Activated CD8-positive, alpha-beta T cell treated with anti-CD3 and anti-CD28 coated beads for 36 hours (primary cell): ENCODE measurements around the gene PPP1R9A. TPM values are rescaled to one million over a fixed set of nuclear protein-coding genes. Genes with fewer than 3 reads are reported as not detected.

Experiments used
- ATAC-seq: fragments of 200-7000 bp; cut with Tn5 transposase; one replicate; pipeline ENCODE4 v1.10.0; 2021; ENCODE audit warnings: mild to moderate bottlenecking, moderate library complexity
- CTCF ChIA-PET: fragments of 350-600 bp; sonication (Branson Sonifier 250); formaldehyde crosslinking; loops from one replicate; lab custom pipeline; 2021; ENCODE audit warnings: antibody characterized with exemption; lab: Charles Lee
- POLR2A ChIA-PET: fragments of 350-600 bp; sonication (Branson Sonifier 250); formaldehyde crosslinking; loops from one replicate; lab custom pipeline; 2021; ENCODE audit warnings: antibody characterized with exemption; lab: Charles Lee
- DNase-seq: peaks from one replicate; pipeline ENCODE4 v3.0.0-alpha.2; 2020
- H3K27ac Mint-ChIP-seq: one replicate; pipeline ENCODE4 v1.8.0; 2021; ENCODE audit warnings: mild to moderate bottlenecking, mixed read lengths
- H3K27me3 Mint-ChIP-seq: one replicate; pipeline ENCODE4 v1.8.0; 2021; ENCODE audit warnings: mixed read lengths
- H3K36me3 Mint-ChIP-seq: one replicate; pipeline ENCODE4 v1.8.0; 2021; ENCODE audit warnings: low read depth, mixed read lengths
- H3K4me1 Mint-ChIP-seq: one replicate; pipeline ENCODE4 v1.8.0; 2021; ENCODE audit warnings: low read depth, mixed read lengths
- H3K4me3 Mint-ChIP-seq: one replicate; pipeline ENCODE4 v1.8.0; 2021; ENCODE audit warnings: mild to moderate bottlenecking, moderate library complexity, mixed read lengths
- H3K9me3 Mint-ChIP-seq: one replicate; pipeline ENCODE4 v1.8.0; 2021; ENCODE audit warnings: mixed read lengths
- intact Hi-C: fragments of 100-400 bp; cut with micrococcal nuclease; formaldehyde crosslinking; loops from one replicate; pipeline ENCODE4 v1.10.0; 2022
- total RNA-seq, 2 experiments: library from RNA; stranded (reverse); gene quantifications; one replicate each; pipeline ENCODE4 v1.2.3, GENCODE V29; 2021
- TF ChIP-seq, protein P1 (sequence below): fragments of 200-600 bp; IDR thresholded peaks from one replicate; pipeline ENCODE4 v1.8.0; 2022; ENCODE audit warnings: antibody characterized with exemption, mild to moderate bottlenecking

Gene PPP1R9A
- total RNA-seq, 2 experiments from 2014 or later, result 0.05 to 0.13 TPM

DNA sequence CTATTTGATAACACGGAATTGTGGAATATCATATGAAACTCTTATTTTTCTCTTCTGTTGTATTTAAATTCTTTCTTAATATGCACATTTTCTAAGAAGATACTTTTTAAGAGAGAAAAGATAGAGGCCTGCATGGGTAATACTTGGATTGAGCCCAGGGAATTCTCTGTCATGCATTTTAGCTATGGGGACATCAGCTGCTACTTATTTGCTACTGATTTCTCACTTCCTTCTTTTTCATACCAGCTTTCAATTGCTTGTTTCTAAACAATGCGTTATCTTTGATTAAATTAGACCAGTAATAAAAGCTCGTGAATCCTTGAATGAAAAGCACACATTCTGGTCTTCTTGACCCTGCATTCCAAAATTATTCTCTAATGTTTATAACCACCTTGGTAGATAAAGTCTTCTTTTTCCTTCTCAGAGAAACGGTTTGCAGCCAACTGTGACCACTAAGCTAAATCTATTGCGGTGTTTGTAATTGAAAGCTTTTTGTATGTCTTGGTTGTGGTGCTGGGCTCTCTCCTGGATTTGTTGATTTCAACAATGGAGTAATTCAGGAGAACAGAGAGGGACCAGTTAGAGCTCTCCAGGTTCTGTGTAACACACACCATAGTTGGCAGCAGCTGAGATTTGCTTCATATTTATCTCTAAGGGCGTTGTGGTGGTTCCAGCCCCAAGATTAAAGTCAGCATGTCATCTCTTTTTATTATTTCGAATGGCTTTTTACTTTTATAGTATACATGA is 139.3 kb downstream of the PPP1R9A start:
- TF ChIP-seq, protein P1, sequence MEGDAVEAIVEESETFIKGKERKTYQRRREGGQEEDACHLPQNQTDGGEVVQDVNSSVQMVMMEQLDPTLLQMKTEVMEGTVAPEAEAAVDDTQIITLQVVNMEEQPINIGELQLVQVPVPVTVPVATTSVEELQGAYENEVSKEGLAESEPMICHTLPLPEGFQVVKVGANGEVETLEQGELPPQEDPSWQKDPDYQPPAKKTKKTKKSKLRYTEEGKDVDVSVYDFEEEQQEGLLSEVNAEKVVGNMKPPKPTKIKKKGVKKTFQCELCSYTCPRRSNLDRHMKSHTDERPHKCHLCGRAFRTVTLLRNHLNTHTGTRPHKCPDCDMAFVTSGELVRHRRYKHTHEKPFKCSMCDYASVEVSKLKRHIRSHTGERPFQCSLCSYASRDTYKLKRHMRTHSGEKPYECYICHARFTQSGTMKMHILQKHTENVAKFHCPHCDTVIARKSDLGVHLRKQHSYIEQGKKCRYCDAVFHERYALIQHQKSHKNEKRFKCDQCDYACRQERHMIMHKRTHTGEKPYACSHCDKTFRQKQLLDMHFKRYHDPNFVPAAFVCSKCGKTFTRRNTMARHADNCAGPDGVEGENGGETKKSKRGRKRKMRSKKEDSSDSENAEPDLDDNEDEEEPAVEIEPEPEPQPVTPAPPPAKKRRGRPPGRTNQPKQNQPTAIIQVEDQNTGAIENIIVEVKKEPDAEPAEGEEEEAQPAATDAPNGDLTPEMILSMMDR, result no peak
- intact Hi-C loops, result no loop called here

DNA sequence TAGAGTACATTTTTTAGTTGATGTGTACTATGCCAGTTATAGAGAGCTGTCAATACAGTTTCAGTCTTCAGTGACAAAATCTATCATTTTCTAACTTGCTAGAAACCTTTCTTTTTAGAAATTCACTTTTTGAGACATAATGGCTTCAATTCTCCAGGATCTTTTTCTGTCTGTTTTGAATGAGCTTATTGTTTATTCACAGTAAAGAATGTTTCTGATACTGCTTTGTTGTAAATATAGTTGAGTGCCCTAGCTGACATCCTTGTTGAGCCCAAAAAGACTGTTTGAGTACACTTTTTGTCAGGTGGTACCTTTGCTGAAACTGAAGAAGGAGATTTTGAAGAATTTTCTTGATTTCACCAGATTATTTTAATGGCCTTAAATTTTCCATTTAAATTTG is 139.9 kb downstream of the PPP1R9A start:
- no peaks in the 10 kb centered on the region for H3K36me3 Mint-ChIP-seq
- no peak overlapping the region for H3K4me3 Mint-ChIP-seq
- H3K9me3 Mint-ChIP-seq, result no peaks in the 10 kb centered on the region
- intact Hi-C loops, result no loop called here
- H3K27me3 Mint-ChIP-seq, result no peaks in the 10 kb centered on the region
- ATAC-seq, result no peak
- CTCF ChIA-PET, result interaction anchor here (1.1 kb wide), 1 partner anchor 25 kb away, joined by 3 read pairs; no protein-coding TSS in a partner anchor
- DNase-seq, result no peak
- H3K4me1 Mint-ChIP-seq, result no peaks in the 10 kb centered on the region
- no peak overlapping the region for H3K27ac Mint-ChIP-seq
- TF ChIP-seq, protein P1, result no peak
- POLR2A ChIA-PET, result interaction anchor here (0.6 kb wide), 1 partner anchor 500 kb away, joined by 3 read pairs; no protein-coding TSS in a partner anchor

More for the DNA sequence above, 139.3 kb downstream of the PPP1R9A start:
- Mint-ChIP-seq H3K9me3 (no peaks in the 10 kb centered on the region), H3K27ac (no peak overlapping the region), H3K36me3 (no peaks in the 10 kb centered on the region), H3K27me3 (no peaks in the 10 kb centered on the region), H3K4me3 (no peak overlapping the region), H3K4me1 (no peaks in the 10 kb centered on the region)
- ATAC-seq (no peak), DNase-seq (no peak)
- CTCF ChIA-PET, result interaction anchor here (1.1 kb wide), 1 partner anchor 25 kb away, joined by 3 read pairs; no protein-coding TSS in a partner anchor
- POLR2A ChIA-PET, result interaction anchor here (0.6 kb wide), 1 partner anchor 499 kb away, joined by 3 read pairs; no protein-coding TSS in a partner anchor

- intact Hi-C loops, result no loop called here
- no peaks in the 10 kb centered on the region for H3K36me3 Mint-ChIP-seq
- ChIA-PET CTCF (no interaction called here), POLR2A (no interaction called here)
- no peaks in the 10 kb centered on the region for H3K9me3 Mint-ChIP-seq
- no peak overlapping the region for H3K4me3 Mint-ChIP-seq
- DNase-seq, result no peak
- H3K4me1 Mint-ChIP-seq, result no peaks in the 10 kb centered on the region
- ATAC-seq, result no peak
- H3K27ac Mint-ChIP-seq, result no peak overlapping the region
- H3K27me3 Mint-ChIP-seq, result no peaks in the 10 kb centered on the region
- TF ChIP-seq, protein P1, result no peak
These were observed 145.2 kb downstream of the PPP1R9A start for GRCh38 chr7:95052566-95053094.

- no peaks in the 10 kb centered on the region for H3K36me3 Mint-ChIP-seq
- intact Hi-C loops, result no loop called here
- H3K4me1 Mint-ChIP-seq, result no peaks in the 10 kb centered on the region
- H3K4me3 Mint-ChIP-seq, result no peak overlapping the region
- CTCF ChIA-PET, result no interaction called here
- TF ChIP-seq, protein P1, result no peak
- no peak overlapping the region for H3K27ac Mint-ChIP-seq
- no peaks in the 10 kb centered on the region for H3K27me3 Mint-ChIP-seq
- DNase-seq (no peak), ATAC-seq (no peak)
- H3K9me3 Mint-ChIP-seq, result no peaks in the 10 kb centered on the region
- POLR2A ChIA-PET, result no interaction called here
These were observed 147.0 kb downstream of the PPP1R9A start for GRCh38 chr7:95054386-95054785.

GRCh38 chr7:95055295-95055694 is 147.9 kb downstream of the PPP1R9A start:
- CTCF ChIA-PET, result no interaction called here
- no peaks in the 10 kb centered on the region for H3K9me3 Mint-ChIP-seq
- H3K27ac Mint-ChIP-seq, result no peak overlapping the region
- intact Hi-C loops, result no loop called here
- POLR2A ChIA-PET, result interaction anchor here (0.8 kb wide), 1 partner anchor 75 kb away, joined by 3 read pairs; no protein-coding TSS in a partner anchor
- no peaks in the 10 kb centered on the region for H3K4me1 Mint-ChIP-seq
- no peak overlapping the region for H3K4me3 Mint-ChIP-seq
- no peak for DNase-seq
- no peaks in the 10 kb centered on the region for H3K27me3 Mint-ChIP-seq
- TF ChIP-seq, protein P1, result no peak
- no peaks in the 10 kb centered on the region for H3K36me3 Mint-ChIP-seq
- ATAC-seq, result no peak
